Neural cell (in vitro differentiated cells): ENCODE measurements around the gene UHMK1. TPM values are rescaled to one million over a fixed set of nuclear protein-coding genes. Genes with fewer than 3 reads are reported as not detected.

ENCODE experiments used
- H2AFZ ChIP-seq: fragments of 200-600, 300-800 bp; sonication (generic), shearing (Covaris generic); 2 replicates; pipeline ENCODE4 v1.6.0; 2014; ENCODE audit warnings: low read depth, mild to moderate bottlenecking, antibody characterized with exemption, low read length, moderate library complexity
- H3F3A ChIP-seq: fragments of 200-600 bp; shearing (Covaris generic); 2 replicates; pipeline ENCODE4 v1.6.1; 2016; ENCODE audit warnings: mild to moderate bottlenecking, moderate library complexity, mixed read lengths, antibody characterized with exemption, low read length; ENCODE audit not compliant: insufficient read depth, poor library complexity, severe bottlenecking
- H3K27ac ChIP-seq: fragments of 200-600, 300-800 bp; sonication (generic), shearing (Covaris generic); 2 replicates; pipeline ENCODE4 v1.5.1; 2014; ENCODE audit warnings: mild to moderate bottlenecking, low read length, moderate library complexity
- H3K27me3 ChIP-seq: fragments of 300-800, 200-600 bp; sonication (generic), shearing (Covaris generic); 2 replicates; pipeline ENCODE4 v1.6.0; 2014; ENCODE audit warnings: mild to moderate bottlenecking, low read depth, low read length, moderate library complexity; ENCODE audit not compliant: insufficient read depth
- H3K36me3 ChIP-seq: fragments of 300-800, 200-600 bp; sonication (generic), shearing (Covaris generic); 2 replicates; pipeline ENCODE4 v1.5.1; 2014; ENCODE audit warnings: mild to moderate bottlenecking, antibody characterized with exemption, low read length, moderate library complexity; ENCODE audit not compliant: insufficient read depth
- H3K4me2 ChIP-seq: fragments of 300-800, 200-600 bp; sonication (generic), shearing (Covaris generic); 2 replicates; pipeline ENCODE4 v1.6.0; 2014; ENCODE audit warnings: mild to moderate bottlenecking, low read length
- H3K4me3 ChIP-seq: fragments of 300-800, 200-600 bp; sonication (generic), shearing (Covaris generic); 2 replicates; pipeline ENCODE4 v1.5.1; 2014; ENCODE audit warnings: mild to moderate bottlenecking, low read length, moderate library complexity
- H3K79me2 ChIP-seq: fragments of 200-600 bp; shearing (Covaris generic); replicated peaks from 2 replicates; pipeline ENCODE4 v1.6.0; 2014; ENCODE audit warnings: mild to moderate bottlenecking, low read length, moderate library complexity; ENCODE audit not compliant: insufficient read depth
- H3K9ac ChIP-seq: fragments of 300-800, 200-600 bp; sonication (generic), shearing (Covaris generic); 2 replicates; pipeline ENCODE4 v1.6.1; 2016; ENCODE audit warnings: mild to moderate bottlenecking, low read length, mixed read lengths
- H3K9me2 ChIP-seq: fragments of 200-600 bp; shearing (Covaris generic); 2 replicates; pipeline ENCODE4 v1.6.1; 2016; ENCODE audit warnings: mild to moderate bottlenecking, low read length, mixed read lengths; ENCODE audit not compliant: insufficient read depth
- H3K9me3 ChIP-seq: fragments of 200-600, 300-800 bp; sonication (generic), shearing (Covaris generic); 2 replicates; pipeline ENCODE4 v1.6.1; 2016; ENCODE audit warnings: mild to moderate bottlenecking, mixed run types, low read length, moderate library complexity, mixed read lengths
- H4K20me1 ChIP-seq: fragments of 200-600 bp; shearing (Covaris generic); 2 replicates; pipeline ENCODE4 v1.6.1; 2016; ENCODE audit warnings: mild to moderate bottlenecking, mixed run types; ENCODE audit not compliant: insufficient read depth
- EP300 ChIP-seq: fragments of 450-650 bp; conservative IDR thresholded peaks from 2 replicates; pipeline ENCODE4 v1.6.1; 2014; ENCODE audit warnings: antibody characterized with exemption, mild to moderate bottlenecking, moderate library complexity; ENCODE audit not compliant: poor library complexity, severe bottlenecking
- EZH2 ChIP-seq: fragments of 200-600, 300-800 bp; shearing (Covaris generic), sonication (generic); IDR thresholded peaks from 2 replicates; pipeline ENCODE4 v1.6.1; 2014; ENCODE audit warnings: antibody characterized with exemption, low read length, borderline replicate concordance, mild to moderate bottlenecking; ENCODE audit not compliant: insufficient read depth, poor library complexity, severe bottlenecking
- MXI1 ChIP-seq: fragments of 450-650 bp; conservative IDR thresholded peaks from 2 replicates; pipeline ENCODE4 v1.6.1; 2014; ENCODE audit warnings: antibody characterized with exemption, mild to moderate bottlenecking; ENCODE audit not compliant: poor library complexity, severe bottlenecking
- POLR2AphosphoS5 ChIP-seq: IDR thresholded peaks from 2 replicates; pipeline ENCODE4 v1.6.1; 2012
- RAD21 ChIP-seq: fragments of 450-650 bp; conservative IDR thresholded peaks from 2 replicates; pipeline ENCODE4 v1.6.1; 2014; ENCODE audit warnings: antibody characterized with exemption, mild to moderate bottlenecking, moderate library complexity
- SMC3 ChIP-seq: fragments of 450-650 bp; conservative IDR thresholded peaks from 2 replicates; pipeline ENCODE4 v1.6.1; 2014; ENCODE audit warnings: antibody characterized with exemption, mild to moderate bottlenecking, moderate library complexity; ENCODE audit not compliant: poor library complexity
- TAF1 ChIP-seq: IDR thresholded peaks from 2 replicates; pipeline ENCODE4 v1.6.1; 2012; ENCODE audit warnings: low read depth
- polyA plus RNA-seq: library from polyadenylated mRNA; depleted of rRNA; stranded (reverse); fragments of >200 nt; gene quantifications from 2 replicates; pipeline ENCODE4 v1.2.3, GENCODE V29; 2014
- TF ChIP-seq, protein P1 (sequence below): IDR thresholded peaks from 2 replicates; pipeline ENCODE4 v1.6.1; 2012; ENCODE audit warnings: borderline replicate concordance
- TF ChIP-seq, protein P2 (sequence below): fragments of 450-650 bp; IDR thresholded peaks from 2 replicates; pipeline ENCODE4 v1.5.1; 2014; ENCODE audit warnings: antibody characterized with exemption, mild to moderate bottlenecking, moderate library complexity; ENCODE audit not compliant: poor library complexity, severe bottlenecking

The UHMK1 gene
- polyA plus RNA-seq, 1 donor from 2014 or later = 22.2 TPM

DNA sequence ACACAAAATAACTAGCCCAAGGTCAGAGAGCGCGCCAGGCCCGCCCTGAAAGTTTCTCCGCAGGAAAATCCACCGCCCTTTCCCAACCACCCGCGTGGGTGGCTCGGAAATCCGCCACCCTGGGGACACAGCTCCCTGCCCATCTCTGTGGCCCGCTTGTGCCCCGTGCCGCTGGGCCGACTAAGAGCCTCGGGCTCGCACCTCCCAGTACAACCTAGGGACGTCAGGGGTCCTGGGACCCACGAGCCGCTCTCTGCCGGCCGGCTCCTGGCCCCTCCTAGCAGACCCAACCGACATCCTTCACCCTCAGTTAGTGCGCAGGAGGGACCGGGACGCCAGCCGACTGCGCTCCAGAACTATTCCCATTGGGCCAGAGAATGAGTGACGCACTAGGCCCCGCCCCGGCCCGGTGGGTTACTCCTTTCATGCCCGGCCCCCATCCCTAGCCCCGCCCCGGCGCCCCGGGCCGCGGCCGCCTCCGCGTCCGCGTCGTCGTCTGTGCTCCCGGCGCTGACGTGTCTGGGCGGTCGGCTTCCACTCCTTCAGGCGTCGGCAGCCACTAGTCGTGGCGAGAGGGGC, 63.5 kb downstream of the UHMK1 start:
- TF ChIP-seq EP300 (no peak), POLR2AphosphoS5 (peak; percentile 62)
- Histone ChIP-seq H3K9me3 (no peaks in the 10 kb centered on the region), H4K20me1 (no peaks in the 10 kb centered on the region), H3K79me2 (peaks cover 7% of the 10 kb centered on the region), H3K27ac (peak overlapping the region; percentile 63), H3K4me3 (peak overlapping the region; percentile 99), H3K27me3 (no peaks in the 10 kb centered on the region), H3F3A (no peaks in the 10 kb centered on the region), H2AFZ (peak overlapping the region; percentile 60), H3K4me2 (peak overlapping the region; percentile 54), H3K36me3 (no peaks in the 10 kb centered on the region), H3K9ac (peak overlapping the region; percentile 78), H3K9me2 (no peaks in the 10 kb centered on the region)

DNA sequence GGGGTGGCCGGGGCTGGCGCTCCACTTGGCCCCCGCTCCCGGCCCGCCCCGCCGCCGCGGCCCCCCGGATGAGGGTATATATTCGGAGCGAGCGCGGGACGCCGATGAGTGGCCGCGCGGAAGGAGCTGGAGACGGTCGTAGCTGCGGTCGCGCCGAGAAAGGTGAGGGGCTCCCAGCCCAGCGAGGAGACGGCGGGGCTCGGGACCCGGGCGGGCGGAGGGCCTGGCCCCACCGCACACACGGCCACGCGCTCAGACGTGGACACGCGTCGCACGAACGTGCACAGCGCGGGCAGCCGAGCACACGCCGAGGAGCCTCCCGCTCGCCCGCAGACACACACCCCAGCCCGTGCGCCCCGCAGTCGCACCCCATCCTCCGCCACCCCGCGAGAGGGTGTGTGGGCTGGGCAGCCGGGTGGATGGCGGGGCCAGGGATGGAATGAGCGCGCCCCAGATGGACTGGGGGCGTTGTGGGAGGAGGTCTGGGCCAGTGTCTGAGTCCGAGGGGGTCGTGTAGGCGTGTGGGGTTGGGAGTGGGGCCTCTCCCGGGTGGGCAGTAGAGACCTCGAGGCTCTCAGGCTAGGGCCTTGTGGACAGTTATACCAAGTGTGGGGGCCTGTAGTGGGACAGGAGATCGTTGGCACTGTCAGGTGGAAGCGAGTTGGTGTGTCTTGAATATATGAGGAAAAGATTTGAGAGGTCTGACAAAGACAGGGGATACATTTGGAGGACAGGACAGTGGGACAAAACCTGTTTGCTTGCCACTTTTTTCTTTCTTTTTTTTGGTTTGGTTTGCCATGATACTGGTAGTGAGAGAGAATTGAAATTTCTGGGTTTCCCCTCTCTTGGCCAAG, 64.2 kb downstream of the UHMK1 start, which contains the start of gene UAP1:
Gene UAP1 (plus strand): TSS at position 107 of the 854 bp plus-strand sequence. CDS start 4,347 bp downstream, outside the sequence.
- no peaks in the 10 kb centered on the region for H3K36me3 ChIP-seq
- no peaks in the 10 kb centered on the region for H3K9me3 ChIP-seq
- no peaks in the 10 kb centered on the region for H3K9me2 ChIP-seq
- peaks cover 7% of the 10 kb centered on the region for H3K79me2 ChIP-seq
- H3K27ac ChIP-seq = peak within 1 kb of the TSS; percentile 63
- H4K20me1 ChIP-seq = no peaks in the 10 kb centered on the region
- peak within 1 kb of the TSS; percentile 60 for H2AFZ ChIP-seq
- no peaks in the 10 kb centered on the region for H3F3A ChIP-seq
- peak within 1 kb of the TSS; percentile 78 for H3K4me2 ChIP-seq
- TF ChIP-seq SMC3 (peak; percentile 47), POLR2AphosphoS5 (peak; percentile 30), TAF1 (no peak), EZH2 (no peak), EP300 (peak; percentile 45), MXI1 (peak; percentile 79), RAD21 (no peak)
- TF ChIP-seq, protein P1, sequence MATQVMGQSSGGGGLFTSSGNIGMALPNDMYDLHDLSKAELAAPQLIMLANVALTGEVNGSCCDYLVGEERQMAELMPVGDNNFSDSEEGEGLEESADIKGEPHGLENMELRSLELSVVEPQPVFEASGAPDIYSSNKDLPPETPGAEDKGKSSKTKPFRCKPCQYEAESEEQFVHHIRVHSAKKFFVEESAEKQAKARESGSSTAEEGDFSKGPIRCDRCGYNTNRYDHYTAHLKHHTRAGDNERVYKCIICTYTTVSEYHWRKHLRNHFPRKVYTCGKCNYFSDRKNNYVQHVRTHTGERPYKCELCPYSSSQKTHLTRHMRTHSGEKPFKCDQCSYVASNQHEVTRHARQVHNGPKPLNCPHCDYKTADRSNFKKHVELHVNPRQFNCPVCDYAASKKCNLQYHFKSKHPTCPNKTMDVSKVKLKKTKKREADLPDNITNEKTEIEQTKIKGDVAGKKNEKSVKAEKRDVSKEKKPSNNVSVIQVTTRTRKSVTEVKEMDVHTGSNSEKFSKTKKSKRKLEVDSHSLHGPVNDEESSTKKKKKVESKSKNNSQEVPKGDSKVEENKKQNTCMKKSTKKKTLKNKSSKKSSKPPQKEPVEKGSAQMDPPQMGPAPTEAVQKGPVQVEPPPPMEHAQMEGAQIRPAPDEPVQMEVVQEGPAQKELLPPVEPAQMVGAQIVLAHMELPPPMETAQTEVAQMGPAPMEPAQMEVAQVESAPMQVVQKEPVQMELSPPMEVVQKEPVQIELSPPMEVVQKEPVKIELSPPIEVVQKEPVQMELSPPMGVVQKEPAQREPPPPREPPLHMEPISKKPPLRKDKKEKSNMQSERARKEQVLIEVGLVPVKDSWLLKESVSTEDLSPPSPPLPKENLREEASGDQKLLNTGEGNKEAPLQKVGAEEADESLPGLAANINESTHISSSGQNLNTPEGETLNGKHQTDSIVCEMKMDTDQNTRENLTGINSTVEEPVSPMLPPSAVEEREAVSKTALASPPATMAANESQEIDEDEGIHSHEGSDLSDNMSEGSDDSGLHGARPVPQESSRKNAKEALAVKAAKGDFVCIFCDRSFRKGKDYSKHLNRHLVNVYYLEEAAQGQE = no peak
- TF ChIP-seq, protein P2, sequence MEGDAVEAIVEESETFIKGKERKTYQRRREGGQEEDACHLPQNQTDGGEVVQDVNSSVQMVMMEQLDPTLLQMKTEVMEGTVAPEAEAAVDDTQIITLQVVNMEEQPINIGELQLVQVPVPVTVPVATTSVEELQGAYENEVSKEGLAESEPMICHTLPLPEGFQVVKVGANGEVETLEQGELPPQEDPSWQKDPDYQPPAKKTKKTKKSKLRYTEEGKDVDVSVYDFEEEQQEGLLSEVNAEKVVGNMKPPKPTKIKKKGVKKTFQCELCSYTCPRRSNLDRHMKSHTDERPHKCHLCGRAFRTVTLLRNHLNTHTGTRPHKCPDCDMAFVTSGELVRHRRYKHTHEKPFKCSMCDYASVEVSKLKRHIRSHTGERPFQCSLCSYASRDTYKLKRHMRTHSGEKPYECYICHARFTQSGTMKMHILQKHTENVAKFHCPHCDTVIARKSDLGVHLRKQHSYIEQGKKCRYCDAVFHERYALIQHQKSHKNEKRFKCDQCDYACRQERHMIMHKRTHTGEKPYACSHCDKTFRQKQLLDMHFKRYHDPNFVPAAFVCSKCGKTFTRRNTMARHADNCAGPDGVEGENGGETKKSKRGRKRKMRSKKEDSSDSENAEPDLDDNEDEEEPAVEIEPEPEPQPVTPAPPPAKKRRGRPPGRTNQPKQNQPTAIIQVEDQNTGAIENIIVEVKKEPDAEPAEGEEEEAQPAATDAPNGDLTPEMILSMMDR = no peak
- peak within 1 kb of the TSS; percentile 99 for H3K4me3 ChIP-seq
- H3K9ac ChIP-seq = peak within 1 kb of the TSS; percentile 78
- no peaks in the 10 kb centered on the region for H3K27me3 ChIP-seq
